Caco-2 (cell line): ENCODE measurements around the gene CALCB. TPM values are rescaled to one million over a fixed set of nuclear protein-coding genes. Genes with fewer than 3 reads are reported as not detected.

Experiments used
- BruUV-seq: library from RNA; stranded (reverse); fragments of 400-500 nt; replicated peaks from 2 replicates; lab custom pipeline; 2021; lab: Mats Ljungman, UMichigan
- CTCF ChIA-PET: fragments of 300-600 bp; sonication (Branson Sonifier 250); formaldehyde crosslinking; loops from one replicate; lab custom pipeline; 2022; ENCODE audit warnings: antibody characterized with exemption; lab: Charles Lee
- POLR2A ChIA-PET: fragments of 300-600 bp; sonication (Branson Sonifier 250); formaldehyde crosslinking; loops from one replicate; lab custom pipeline; 2022; ENCODE audit warnings: antibody characterized with exemption; lab: Charles Lee
- DNase-seq, 2 experiments: peaks; one replicate each; pipeline versions ENCODE4 v3.0.0 to v3.0.0-alpha.2; 2020 to 2022
- H3K27me3 ChIP-seq: replicated peaks from 2 replicates; pipeline ENCODE4 v1.6.0; 2011; ENCODE audit warnings: low read length; ENCODE audit not compliant: control insufficient read depth, insufficient read depth
- H3K36me3 ChIP-seq: 2 replicates; pipeline ENCODE4 v1.5.1; 2011; ENCODE audit warnings: low read length; ENCODE audit not compliant: control insufficient read depth, insufficient read depth
- H3K4me1 ChIP-seq: fragments of 250-450 bp; sonication (Bioruptor Pico); 2 replicates; pipeline ENCODE4 v1.5.1; 2020; ENCODE audit warnings: mild to moderate bottlenecking
- H3K4me3 ChIP-seq: 2 replicates; pipeline ENCODE4 v1.5.1; 2011; ENCODE audit warnings: low read depth, mild to moderate bottlenecking, control low read depth, low read length
- H3K9me3 ChIP-seq: fragments of 250-450 bp; sonication (Bioruptor Pico); 2 replicates; pipeline ENCODE4 v1.5.1; 2020; ENCODE audit warnings: mild to moderate bottlenecking, moderate library complexity
- H3K27ac Mint-ChIP-seq: one replicate; pipeline ENCODE4 v1.8.0; 2022; ENCODE audit warnings: mixed read lengths; ENCODE audit not compliant: unreplicated experiment
- H3K27me3 Mint-ChIP-seq: one replicate; pipeline ENCODE4 v1.8.0; 2022; ENCODE audit warnings: mixed read lengths; ENCODE audit not compliant: insufficient read depth, unreplicated experiment
- H3K36me3 Mint-ChIP-seq: one replicate; pipeline ENCODE4 v1.8.0; 2022; ENCODE audit warnings: mild to moderate bottlenecking, mixed read lengths; ENCODE audit not compliant: insufficient read depth, unreplicated experiment
- H3K4me1 Mint-ChIP-seq: one replicate; pipeline ENCODE4 v1.8.0; 2022; ENCODE audit warnings: low read depth, mixed read lengths; ENCODE audit not compliant: unreplicated experiment
- H3K4me3 Mint-ChIP-seq: one replicate; pipeline ENCODE4 v1.8.0; 2022; ENCODE audit warnings: mild to moderate bottlenecking, moderate library complexity, mixed read lengths; ENCODE audit not compliant: unreplicated experiment
- H3K9me3 Mint-ChIP-seq: one replicate; pipeline ENCODE4 v1.8.0; 2022; ENCODE audit warnings: mixed read lengths; ENCODE audit not compliant: unreplicated experiment
- intact Hi-C: fragments of 100-400 bp; cut with micrococcal nuclease; formaldehyde crosslinking; loops from one replicate; pipeline ENCODE4 v1.10.0; 2022; ENCODE audit not compliant: unreplicated experiment
- total RNA-seq: library from RNA; stranded (reverse); gene quantifications from 2 replicates; pipeline ENCODE4 v1.2.3, GENCODE V29; 2022
- TF ChIP-seq, protein P1 (sequence below), 2 experiments: fragments of 200-600 bp in 1 of 2; IDR thresholded peaks; 1 replicate in 1 of 2; 2 replicates in 1 of 2; pipeline versions ENCODE4 v1.5.1 to v1.8.0; 2011 to 2022; ENCODE audit warnings: antibody characterized with exemption in 1 of 2, control low read depth in 1 of 2, inconsistent platforms in 1 of 2, low read depth in 1 of 2, low read length in 1 of 2, mild to moderate bottlenecking in 1 of 2, moderate library complexity in 1 of 2; ENCODE audit not compliant: insufficient read depth in 1 of 2, severe bottlenecking in 1 of 2, unreplicated experiment in 1 of 2

Gene CALCB
- total RNA-seq, 1 experiment from 2014 or later: not detected

DNA sequence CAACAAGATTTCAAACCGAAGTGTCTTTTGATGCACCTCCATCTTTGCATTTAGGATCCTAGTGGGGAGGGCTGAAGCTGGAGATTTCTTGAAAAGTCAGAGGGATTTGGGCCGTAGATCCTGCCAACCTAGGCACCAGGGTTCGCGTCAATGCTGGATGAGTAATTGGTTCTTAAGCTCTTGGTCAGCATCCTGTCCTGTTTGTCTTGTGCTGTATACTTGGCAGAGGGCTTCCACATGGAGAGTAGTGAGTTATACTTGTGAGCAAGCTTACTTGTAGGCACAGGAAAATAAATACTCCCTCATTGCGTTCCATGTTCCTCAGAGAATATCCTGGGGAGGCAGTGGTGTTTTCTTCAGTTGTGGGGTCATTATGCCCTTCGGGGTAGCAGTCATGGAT is 53.9 kb downstream of the CALCB start:
- no peak overlapping the region for H3K4me3 ChIP-seq
- ChIA-PET POLR2A (no interaction called here), CTCF (no interaction called here)
- no TSS peak for BruUV-seq
- H3K36me3 Mint-ChIP-seq: no peaks in the 10 kb centered on the region
- H3K9me3 Mint-ChIP-seq: no peaks in the 10 kb centered on the region
- peaks cover 1% of the 10 kb centered on the region; the same call in 1 of the 2 replicates for H3K27me3 ChIP-seq
- DNase-seq: no peak
- no peaks in the 10 kb centered on the region for H3K4me1 Mint-ChIP-seq
- TF ChIP-seq, protein P1, sequence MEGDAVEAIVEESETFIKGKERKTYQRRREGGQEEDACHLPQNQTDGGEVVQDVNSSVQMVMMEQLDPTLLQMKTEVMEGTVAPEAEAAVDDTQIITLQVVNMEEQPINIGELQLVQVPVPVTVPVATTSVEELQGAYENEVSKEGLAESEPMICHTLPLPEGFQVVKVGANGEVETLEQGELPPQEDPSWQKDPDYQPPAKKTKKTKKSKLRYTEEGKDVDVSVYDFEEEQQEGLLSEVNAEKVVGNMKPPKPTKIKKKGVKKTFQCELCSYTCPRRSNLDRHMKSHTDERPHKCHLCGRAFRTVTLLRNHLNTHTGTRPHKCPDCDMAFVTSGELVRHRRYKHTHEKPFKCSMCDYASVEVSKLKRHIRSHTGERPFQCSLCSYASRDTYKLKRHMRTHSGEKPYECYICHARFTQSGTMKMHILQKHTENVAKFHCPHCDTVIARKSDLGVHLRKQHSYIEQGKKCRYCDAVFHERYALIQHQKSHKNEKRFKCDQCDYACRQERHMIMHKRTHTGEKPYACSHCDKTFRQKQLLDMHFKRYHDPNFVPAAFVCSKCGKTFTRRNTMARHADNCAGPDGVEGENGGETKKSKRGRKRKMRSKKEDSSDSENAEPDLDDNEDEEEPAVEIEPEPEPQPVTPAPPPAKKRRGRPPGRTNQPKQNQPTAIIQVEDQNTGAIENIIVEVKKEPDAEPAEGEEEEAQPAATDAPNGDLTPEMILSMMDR (IDR thresholded peaks at IDR 0.05; ENCODE audit: insufficient read depth in 1 of 2, low read depth in 1 of 2, low read length in 1 of 2, severe bottlenecking in 1 of 2, unreplicated experiment in 1 of 2): no peak
- H3K9me3 ChIP-seq: no peaks in the 10 kb centered on the region
- H3K4me3 Mint-ChIP-seq: no peak overlapping the region
- H3K36me3 ChIP-seq: no peaks in the 10 kb centered on the region
- H3K27ac Mint-ChIP-seq: no peak overlapping the region
- H3K4me1 ChIP-seq: no peaks in the 10 kb centered on the region
- H3K27me3 Mint-ChIP-seq: peaks cover 16% of the 10 kb centered on the region
- intact Hi-C loops: no loop called here

Other genes with a start within 250 kb of the CALCB start
- 33.0 and 34.5 TPM in 2 replicates for gene CYP2R1, start 181.4 kb upstream of the CALCB start, total RNA-seq
- not detected in 2 replicates for gene CALCA, start 101.2 kb upstream of the CALCB start, total RNA-seq
- not detected in 2 replicates for gene INSC, start 41.3 kb downstream of the CALCB start, total RNA-seq